Measurements from ENCODE around the gene SMAD6. TPM values are rescaled to one million over a fixed set of nuclear protein-coding genes. Genes with fewer than 3 reads are reported as not detected.

The SMAD6 gene
- total and polyA plus RNA-seq, 9 of the 15 experiments (the other 6 are each of a cell fraction or from before 2014, with no cell fraction given): 0.10 to 15.5 (median 3.7) TPM

GRCh38 chr15:66755298-66756068 is 53.4 kb downstream of the SMAD6 start (continued):
- no peak for TF ChIP-seq E2F1 (CRISPR knock-in tag; IDR thresholded peaks at IDR 0.05)
- no peak for TF ChIP-seq AFF4 (CRISPR knock-in tag; IDR thresholded peaks at IDR 0.05)
- no peak for TF ChIP-seq JUND (IDR thresholded peaks at IDR 0.05; ENCODE audit: borderline replicate concordance, low read depth, low read length)
- TF ChIP-seq JUND (tag; IDR thresholded peaks at IDR 0.05; ENCODE audit: borderline replicate concordance, low read depth, low read length): no peak
- no peak for TF ChIP-seq CREB1 (IDR thresholded peaks at IDR 0.05)
- no peak for TF ChIP-seq CREB1 (CRISPR knock-in tag; IDR thresholded peaks at IDR 0.05)
- TF ChIP-seq ZNF175 (CRISPR knock-in tag; IDR thresholded peaks at IDR 0.05; ENCODE audit: low read depth): no peak
- no peak for TF ChIP-seq NR2C1 (IDR thresholded peaks at IDR 0.05)
- TF ChIP-seq NR2C1 (tag; IDR thresholded peaks at IDR 0.05): no peak
- no peak for TF ChIP-seq CCNT2 (IDR thresholded peaks at IDR 0.05; ENCODE audit: borderline replicate concordance, extremely low read depth, insufficient read length, low read depth, low read length)
- no peak for TF ChIP-seq BRD9 (IDR thresholded peaks at IDR 0.05; ENCODE audit: low read depth, partially characterized antibody)
- no peak for TF ChIP-seq HES1 (IDR thresholded peaks at IDR 0.05; ENCODE audit: low read depth)
- no peak for TF ChIP-seq SRSF7 (optimal IDR thresholded peaks at IDR 0.05; ENCODE audit: low read depth, low read length)
- no peak for TF ChIP-seq NFIC (IDR thresholded peaks at IDR 0.05)
- TF ChIP-seq CLOCK (CRISPR knock-in tag; IDR thresholded peaks at IDR 0.05; ENCODE audit: borderline replicate concordance): no peak
- TF ChIP-seq RFX1 (IDR thresholded peaks at IDR 0.05): no peak
- no peak for TF ChIP-seq BHLHE40 (IDR thresholded peaks at IDR 0.05; ENCODE audit: low read length)
- TF ChIP-seq TEAD4 (IDR thresholded peaks at IDR 0.05; ENCODE audit: low read length): 0 out of 2 replicates have a peak, but pooled peaks have one; percentile 30
- TF ChIP-seq TEAD4 (CRISPR knock-in tag; IDR thresholded peaks at IDR 0.05; ENCODE audit: borderline replicate concordance): no peak
- TF ChIP-seq TBP (optimal IDR thresholded peaks at IDR 0.05; ENCODE audit: low read depth, low read length): no peak
- TF ChIP-seq TRIM28 (IDR thresholded peaks at IDR 0.05): peak; percentile 67; the same call in 1 of the 2 replicates
- no peak for TF ChIP-seq XRCC3 (IDR thresholded peaks at IDR 0.05)

Data from K562 (cell line).